ENCODE results near the gene ADAM21. TPM values are rescaled to one million over a fixed set of nuclear protein-coding genes. Genes with fewer than 3 reads are reported as not detected.
A peak's percentile ranks its signal among the peaks of the same experiment; 100 is the strongest.

The ADAM21 gene
- total and polyA plus RNA-seq, 2 of the 13 experiments (the other 11 are each of a cell fraction or from before 2014, with no cell fraction given) = 0.03 to 0.07 TPM

DNA sequence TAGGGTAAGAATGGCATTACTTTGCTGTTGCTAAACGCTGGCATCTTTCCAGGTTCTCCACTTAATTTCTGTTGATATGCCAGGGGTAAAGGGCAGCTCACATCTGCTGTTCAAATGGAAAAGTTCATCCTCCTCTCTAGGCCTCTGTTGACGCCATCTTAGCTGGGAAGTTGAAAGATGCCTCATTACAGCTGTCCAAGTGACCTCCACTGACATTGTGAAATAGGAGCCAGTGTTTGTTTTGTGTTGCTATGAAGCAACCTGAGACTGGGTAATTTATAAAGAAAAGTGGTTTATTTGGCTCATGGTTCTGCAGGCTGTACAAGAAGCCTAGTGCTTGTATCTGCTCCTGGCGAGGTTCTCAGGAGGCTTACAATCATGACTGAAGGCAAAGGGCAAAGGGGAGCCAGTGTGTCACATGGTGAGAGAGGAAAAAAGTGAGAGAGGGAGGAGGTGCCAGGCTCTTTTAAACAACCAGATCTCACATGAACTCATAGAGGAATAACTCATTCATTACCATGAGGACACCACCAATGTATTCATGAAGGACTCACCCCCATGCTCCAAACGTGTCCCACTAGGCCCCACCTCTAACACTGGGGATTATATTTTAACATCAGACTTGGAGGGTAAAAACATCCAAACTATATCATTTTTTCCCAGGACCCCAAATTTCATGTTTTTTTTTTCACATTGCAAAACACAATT lies 3.2 kb upstream of the ADAM21 start (continued):
- TF ChIP-seq, protein P1, sequence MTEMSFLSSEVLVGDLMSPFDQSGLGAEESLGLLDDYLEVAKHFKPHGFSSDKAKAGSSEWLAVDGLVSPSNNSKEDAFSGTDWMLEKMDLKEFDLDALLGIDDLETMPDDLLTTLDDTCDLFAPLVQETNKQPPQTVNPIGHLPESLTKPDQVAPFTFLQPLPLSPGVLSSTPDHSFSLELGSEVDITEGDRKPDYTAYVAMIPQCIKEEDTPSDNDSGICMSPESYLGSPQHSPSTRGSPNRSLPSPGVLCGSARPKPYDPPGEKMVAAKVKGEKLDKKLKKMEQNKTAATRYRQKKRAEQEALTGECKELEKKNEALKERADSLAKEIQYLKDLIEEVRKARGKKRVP (CRISPR knock-in tag; IDR thresholded peaks at IDR 0.05) = peak in 1 of 2 experiments; percentile 73; a peak in 2 of 4 replicates
- TF ChIP-seq TCF7 (IDR thresholded peaks at IDR 0.05; ENCODE audit: low read depth) = peak; percentile 36; the same call in 1 of the 2 replicates
- TF ChIP-seq, protein P2, sequence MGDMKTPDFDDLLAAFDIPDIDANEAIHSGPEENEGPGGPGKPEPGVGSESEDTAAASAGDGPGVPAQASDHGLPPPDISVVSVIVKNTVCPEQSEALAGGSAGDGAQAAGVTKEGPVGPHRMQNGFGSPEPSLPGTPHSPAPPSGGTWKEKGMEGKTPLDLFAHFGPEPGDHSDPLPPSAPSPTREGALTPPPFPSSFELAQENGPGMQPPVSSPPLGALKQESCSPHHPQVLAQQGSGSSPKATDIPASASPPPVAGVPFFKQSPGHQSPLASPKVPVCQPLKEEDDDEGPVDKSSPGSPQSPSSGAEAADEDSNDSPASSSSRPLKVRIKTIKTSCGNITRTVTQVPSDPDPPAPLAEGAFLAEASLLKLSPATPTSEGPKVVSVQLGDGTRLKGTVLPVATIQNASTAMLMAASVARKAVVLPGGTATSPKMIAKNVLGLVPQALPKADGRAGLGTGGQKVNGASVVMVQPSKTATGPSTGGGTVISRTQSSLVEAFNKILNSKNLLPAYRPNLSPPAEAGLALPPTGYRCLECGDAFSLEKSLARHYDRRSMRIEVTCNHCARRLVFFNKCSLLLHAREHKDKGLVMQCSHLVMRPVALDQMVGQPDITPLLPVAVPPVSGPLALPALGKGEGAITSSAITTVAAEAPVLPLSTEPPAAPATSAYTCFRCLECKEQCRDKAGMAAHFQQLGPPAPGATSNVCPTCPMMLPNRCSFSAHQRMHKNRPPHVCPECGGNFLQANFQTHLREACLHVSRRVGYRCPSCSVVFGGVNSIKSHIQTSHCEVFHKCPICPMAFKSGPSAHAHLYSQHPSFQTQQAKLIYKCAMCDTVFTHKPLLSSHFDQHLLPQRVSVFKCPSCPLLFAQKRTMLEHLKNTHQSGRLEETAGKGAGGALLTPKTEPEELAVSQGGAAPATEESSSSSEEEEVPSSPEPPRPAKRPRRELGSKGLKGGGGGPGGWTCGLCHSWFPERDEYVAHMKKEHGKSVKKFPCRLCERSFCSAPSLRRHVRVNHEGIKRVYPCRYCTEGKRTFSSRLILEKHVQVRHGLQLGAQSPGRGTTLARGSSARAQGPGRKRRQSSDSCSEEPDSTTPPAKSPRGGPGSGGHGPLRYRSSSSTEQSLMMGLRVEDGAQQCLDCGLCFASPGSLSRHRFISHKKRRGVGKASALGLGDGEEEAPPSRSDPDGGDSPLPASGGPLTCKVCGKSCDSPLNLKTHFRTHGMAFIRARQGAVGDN (CRISPR knock-in tag; IDR thresholded peaks at IDR 0.05) = no peak
- TF ChIP-seq ZNF556 (CRISPR knock-in tag; IDR thresholded peaks at IDR 0.05; ENCODE audit: borderline replicate concordance) = peak; percentile 78; the same call in 1 of the 2 replicates
- TF ChIP-seq, protein P3, sequence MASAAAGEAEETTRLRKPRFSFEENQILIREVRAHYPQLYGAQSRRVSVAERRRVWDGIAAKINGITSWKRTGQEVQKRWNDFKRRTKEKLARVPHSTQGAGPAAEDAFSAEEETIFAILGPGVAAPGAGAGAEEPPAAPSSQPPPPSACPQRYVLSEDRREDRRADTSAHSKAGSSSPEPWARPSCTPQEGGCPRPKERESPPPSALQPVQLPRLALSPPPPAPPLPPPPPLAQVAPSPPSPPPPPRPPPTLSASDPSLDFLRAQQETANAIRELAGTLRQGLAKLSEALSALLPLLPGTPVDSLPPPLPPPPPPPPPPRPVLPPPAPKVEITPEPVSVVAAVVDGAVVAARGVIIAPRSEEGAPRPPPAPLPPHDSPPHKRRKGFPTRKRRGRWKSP (CRISPR knock-in tag; IDR thresholded peaks at IDR 0.05) = no peak
- TF ChIP-seq ISL2 (CRISPR knock-in tag; IDR thresholded peaks at IDR 0.05) = peak; percentile 63; the same call in 1 of the 2 replicates
- no peak for TF ChIP-seq NR1H2 (CRISPR knock-in tag; IDR thresholded peaks at IDR 0.05; ENCODE audit: borderline replicate concordance, low read depth)
- peak; percentile 48; the same call in 1 of the 2 replicates for TF ChIP-seq FOXK1 (CRISPR knock-in tag; IDR thresholded peaks at IDR 0.05; ENCODE audit: borderline replicate concordance, low read depth)
- TF ChIP-seq ZNF788 (CRISPR knock-in tag; IDR thresholded peaks at IDR 0.05; ENCODE audit: borderline replicate concordance) = peak; percentile 66; the same call in 1 of the 2 replicates
- peak; percentile 90 for TF ChIP-seq FOXA3 (CRISPR knock-in tag; IDR thresholded peaks at IDR 0.05)
- TF ChIP-seq, protein P4, sequence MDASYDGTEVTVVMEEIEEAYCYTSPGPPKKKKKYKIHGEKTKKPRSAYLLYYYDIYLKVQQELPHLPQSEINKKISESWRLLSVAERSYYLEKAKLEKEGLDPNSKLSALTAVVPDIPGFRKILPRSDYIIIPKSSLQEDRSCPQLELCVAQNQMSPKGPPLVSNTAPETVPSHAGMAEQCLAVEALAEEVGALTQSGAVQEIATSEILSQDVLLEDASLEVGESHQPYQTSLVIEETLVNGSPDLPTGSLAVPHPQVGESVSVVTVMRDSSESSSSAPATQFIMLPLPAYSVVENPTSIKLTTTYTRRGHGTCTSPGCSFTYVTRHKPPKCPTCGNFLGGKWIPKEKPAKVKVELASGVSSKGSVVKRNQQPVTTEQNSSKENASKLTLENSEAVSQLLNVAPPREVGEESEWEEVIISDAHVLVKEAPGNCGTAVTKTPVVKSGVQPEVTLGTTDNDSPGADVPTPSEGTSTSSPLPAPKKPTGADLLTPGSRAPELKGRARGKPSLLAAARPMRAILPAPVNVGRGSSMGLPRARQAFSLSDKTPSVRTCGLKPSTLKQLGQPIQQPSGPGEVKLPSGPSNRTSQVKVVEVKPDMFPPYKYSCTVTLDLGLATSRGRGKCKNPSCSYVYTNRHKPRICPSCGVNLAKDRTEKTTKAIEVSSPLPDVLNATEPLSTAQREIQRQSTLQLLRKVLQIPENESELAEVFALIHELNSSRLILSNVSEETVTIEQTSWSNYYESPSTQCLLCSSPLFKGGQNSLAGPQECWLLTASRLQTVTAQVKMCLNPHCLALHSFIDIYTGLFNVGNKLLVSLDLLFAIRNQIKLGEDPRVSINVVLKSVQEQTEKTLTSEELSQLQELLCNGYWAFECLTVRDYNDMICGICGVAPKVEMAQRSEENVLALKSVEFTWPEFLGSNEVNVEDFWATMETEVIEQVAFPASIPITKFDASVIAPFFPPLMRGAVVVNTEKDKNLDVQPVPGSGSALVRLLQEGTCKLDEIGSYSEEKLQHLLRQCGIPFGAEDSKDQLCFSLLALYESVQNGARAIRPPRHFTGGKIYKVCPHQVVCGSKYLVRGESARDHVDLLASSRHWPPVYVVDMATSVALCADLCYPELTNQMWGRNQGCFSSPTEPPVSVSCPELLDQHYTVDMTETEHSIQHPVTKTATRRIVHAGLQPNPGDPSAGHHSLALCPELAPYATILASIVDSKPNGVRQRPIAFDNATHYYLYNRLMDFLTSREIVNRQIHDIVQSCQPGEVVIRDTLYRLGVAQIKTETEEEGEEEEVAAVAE (CRISPR knock-in tag; IDR thresholded peaks at IDR 0.05; ENCODE audit: borderline replicate concordance) = peak; percentile 75
- peak; percentile 60 for TF ChIP-seq DPF2 (CRISPR knock-in tag; IDR thresholded peaks at IDR 0.05; ENCODE audit: borderline replicate concordance, low read depth)
- TF ChIP-seq NFE2 (CRISPR knock-in tag; IDR thresholded peaks at IDR 0.05) = no peak
- no peak for TF ChIP-seq ZNF607 (CRISPR knock-in tag; IDR thresholded peaks at IDR 0.05; ENCODE audit: borderline replicate concordance)
- TF ChIP-seq ETV6 (CRISPR knock-in tag; conservative IDR thresholded peaks at IDR 0.05) = no peak
- TF ChIP-seq, protein P5, sequence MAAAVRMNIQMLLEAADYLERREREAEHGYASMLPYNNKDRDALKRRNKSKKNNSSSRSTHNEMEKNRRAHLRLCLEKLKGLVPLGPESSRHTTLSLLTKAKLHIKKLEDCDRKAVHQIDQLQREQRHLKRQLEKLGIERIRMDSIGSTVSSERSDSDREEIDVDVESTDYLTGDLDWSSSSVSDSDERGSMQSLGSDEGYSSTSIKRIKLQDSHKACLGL (CRISPR knock-in tag; IDR thresholded peaks at IDR 0.05) = no peak
- no peak for TF ChIP-seq MBD4 (IDR thresholded peaks at IDR 0.05; ENCODE audit: borderline replicate concordance, low read length)

Data from HepG2 (cell line).